HG03139 (cell line): Measurements from ENCODE around the gene TMEM121B.

Source experiments
- ATAC-seq: cut with Tn5 transposase; IDR thresholded peaks from one replicate; pipeline ENCODE4 v1.9.1; 2021; ENCODE audit not compliant: unreplicated experiment

Gene TMEM121B

DNA sequence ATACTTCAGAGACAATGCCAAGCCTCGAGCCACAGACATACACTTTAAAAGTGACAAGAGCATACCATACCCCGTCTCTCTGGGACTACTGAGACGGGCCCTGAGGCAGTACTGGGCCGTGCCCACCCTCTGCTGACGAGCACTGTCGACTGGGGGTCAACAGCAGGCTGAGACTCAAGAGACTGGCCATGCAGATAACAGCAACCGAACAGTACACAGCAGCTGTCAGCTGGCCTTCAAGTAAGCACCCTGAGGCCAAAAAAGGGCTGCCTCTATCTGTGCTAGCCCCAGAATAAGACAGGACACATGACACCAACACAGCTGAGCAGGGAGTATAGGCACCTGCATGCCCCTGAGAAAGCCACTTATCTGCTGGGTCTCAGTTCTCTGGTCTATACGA is 18.9 kb upstream of the TMEM121B start:
- ATAC-seq: no peak

DNA sequence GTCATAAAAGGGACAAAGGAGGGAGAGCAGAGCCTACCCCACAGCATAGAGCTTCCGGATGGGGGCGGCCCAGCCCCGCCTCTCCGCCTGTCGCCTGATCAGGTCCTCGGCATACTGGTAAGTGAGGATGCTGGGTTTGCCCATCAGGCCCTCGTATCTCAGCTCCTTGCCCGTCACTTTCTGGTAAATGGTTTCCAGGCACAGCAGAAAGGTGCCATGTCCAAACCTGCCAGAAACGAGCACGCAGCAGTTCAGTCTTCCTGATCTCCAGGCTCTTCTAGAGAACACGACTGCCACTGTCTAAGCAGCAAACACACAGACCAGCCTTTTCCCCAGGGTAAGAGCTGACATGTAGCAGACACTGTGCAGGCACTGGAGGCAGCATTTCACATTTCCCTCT is 17.4 kb upstream of the TMEM121B start:
- ATAC-seq: no peak

DNA sequence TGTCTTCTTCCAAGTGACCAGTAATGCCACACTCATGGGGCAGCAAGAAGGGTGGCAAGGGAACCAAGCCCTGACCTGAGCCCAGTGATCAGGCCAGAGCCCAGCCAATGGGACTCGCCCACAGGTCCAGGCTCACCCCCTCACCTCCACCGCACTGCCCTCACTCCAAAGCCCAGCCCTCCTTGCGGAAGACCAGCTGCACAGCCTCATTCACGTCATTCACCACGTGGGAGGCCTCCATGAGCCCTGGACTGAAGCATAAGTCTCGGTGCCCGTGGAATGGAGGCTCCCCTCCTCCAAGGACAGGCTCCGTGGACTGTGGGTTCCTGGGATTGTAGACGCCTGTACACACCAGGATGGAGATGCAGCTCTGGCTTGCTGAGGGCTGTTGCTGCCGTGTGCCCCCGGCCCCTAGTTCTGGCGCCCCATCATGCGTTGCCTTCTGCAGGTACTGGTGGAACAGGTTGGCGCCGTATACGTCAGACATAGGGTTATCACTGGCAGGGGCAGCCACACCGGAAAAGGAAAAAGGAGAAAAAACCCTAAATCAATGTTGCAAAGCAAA is 16.8 kb upstream of the TMEM121B start:
- ATAC-seq: no peak

DNA sequence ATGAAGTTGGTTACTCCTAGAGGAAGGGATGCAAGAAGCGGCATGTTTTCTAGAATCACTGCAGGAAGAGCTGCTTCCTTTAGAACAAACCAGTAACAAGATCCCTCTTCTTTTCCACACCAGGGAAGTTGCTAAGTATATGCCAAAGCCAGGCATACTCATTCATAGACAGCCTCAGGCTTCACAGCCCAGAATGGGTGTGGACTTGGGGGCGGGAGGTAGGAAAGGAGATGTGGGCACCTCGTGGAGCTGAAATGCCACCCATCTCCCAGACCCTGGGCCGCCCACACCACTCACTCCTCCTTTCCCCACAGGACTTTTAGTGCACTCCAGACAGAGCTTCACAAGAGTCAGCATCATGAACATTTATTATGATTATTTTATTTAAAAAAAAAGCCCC is 16.0 kb upstream of the TMEM121B start:
- no peak for ATAC-seq

DNA sequence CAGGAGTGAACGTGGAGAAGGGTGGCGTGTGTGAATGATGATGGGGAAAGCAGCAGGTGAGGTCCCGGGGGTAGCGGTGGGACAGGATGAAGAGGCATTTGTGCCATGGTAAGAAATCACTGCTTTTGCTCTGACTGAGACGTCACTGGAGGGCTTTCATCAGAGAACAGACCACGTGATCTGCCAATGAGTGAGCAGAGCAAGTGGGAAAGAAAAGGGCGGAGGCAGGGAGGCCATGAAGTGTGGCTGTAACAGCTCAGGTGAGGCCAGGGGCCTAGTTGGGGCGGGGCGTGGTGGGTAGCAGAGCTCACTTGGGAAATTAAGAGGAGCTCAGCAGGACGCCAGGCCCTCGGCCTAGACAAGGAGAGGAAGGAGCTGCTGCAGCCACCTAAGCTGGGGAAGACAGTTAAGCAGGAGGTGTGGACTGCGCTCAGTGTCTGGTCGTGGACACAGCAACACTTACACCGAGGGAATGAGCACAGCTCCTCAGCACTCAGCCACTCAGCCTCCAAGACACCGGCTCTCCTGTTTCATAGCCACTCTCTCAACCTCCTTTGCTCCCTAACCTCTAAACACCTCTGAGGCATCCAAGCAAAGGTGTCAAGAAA is 14.1 kb upstream of the TMEM121B start:
- ATAC-seq: no peak

DNA sequence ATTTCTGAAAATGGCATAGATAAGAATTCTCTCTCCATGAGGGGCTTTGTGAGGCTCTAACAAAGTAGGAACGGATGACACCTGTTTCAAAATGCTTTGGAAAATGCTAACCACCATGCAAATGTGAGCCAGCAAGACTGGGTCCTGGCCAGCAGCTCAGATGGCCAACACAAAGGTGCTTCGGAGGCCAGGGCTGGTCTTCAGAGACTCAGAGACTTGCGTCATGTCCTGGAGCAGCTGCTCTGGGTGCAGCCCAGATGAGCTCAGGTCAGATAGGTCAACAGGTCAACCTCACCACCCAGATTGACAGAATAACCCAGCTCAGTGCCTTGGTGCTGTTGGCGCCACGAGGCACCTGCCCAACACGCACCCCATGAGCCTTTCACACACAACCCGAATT is 12.0 kb upstream of the TMEM121B start:
- ATAC-seq: no peak

DNA sequence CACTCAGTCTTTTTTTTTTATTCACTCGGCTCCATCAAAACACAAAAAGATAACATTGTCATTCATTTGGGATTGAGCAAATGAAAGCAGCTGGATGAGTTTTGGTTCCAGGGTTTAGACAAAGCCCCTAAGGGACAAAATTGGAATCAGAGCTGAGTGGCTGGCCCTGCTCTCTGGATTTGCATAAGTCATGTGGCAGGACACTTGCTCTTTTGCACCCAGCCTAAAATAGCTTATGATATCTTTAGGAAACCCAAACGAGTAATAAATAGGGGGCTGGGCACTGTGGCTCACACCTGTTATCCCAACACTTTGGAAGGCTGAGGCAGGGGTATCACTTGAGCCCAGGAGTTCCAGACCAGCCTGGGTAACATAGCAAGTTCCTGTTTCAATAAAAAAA is 11.0 kb upstream of the TMEM121B start:
- no peak for ATAC-seq

- no peak for ATAC-seq
Measured at GRCh38 chr22:17131686-17132085, 10.5 kb upstream of the TMEM121B start.

DNA sequence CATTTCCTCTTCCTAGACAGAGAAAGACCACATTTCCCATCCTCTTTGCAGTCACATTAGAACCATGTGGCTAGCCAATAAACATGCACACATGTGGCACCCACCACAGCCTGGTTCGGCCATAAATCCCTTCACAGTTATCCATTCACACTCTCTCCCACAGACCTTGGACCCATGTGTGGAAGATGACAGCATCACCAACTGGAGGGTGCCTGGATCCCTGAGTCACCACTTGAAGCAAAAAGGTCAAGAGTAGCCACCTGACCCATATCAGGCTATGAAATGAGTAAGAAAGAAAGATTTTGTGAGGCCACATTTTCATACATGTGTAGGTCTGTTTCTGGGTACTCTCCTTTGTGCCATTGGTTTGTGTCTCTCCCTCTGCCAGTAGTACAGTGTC is 9.0 kb upstream of the TMEM121B start:
- ATAC-seq: no peak

- no peak for ATAC-seq
Measured at GRCh38 chr22:17120711-17121232, 388 bp downstream of the TMEM121B start.

GRCh38 chr22:17120281-17120680 is 879 bp downstream of the TMEM121B start:
- ATAC-seq: no peak

- ATAC-seq: no peak
Measured at GRCh38 chr22:17119481-17120202, 1.5 kb downstream of the TMEM121B start.

- ATAC-seq: no peak
Measured at GRCh38 chr22:17118342-17118741, 2.8 kb downstream of the TMEM121B start.

DNA sequence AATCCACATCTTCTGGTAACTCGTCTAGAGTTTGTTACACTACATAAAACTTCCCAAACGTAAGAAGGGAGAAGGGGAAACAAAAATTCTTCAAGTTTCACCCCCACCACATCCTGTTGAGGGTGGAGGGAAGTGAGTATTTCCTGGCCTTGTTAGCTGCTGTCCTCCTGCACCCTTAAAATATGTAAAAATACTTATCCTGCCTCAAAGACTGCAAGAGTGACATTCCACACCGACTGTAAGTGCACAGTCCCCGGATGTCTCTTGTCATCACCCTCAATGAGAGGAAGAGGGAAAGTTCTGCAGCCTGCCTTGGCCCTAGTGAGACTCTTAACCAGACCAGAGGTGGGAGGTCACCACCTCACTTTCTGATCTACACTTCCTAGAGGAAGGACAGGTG is 3.3 kb downstream of the TMEM121B start:
- ATAC-seq: peak; percentile 47

DNA sequence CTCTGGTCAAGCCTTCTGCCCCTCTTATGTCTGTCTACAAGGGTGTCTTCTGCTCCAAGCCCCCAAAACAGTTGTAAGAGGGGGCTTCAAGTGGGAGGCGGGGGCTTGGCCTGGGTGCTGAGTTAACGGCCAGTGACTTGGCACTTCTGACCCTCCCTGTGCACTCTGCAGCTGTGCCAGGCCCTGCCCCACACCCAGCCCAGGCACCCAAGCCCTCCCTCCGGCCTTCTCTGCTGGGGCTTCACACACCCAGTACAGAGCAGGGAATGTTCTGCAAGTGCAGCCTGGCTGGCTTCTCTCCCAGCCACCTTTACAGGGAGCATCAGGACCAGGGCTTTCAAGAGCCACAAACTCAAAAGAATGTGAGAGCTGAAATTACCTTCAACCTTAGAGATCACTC is 3.8 kb downstream of the TMEM121B start:
- ATAC-seq: no peak

GRCh38 chr22:17116572-17117330 is 4.4 kb downstream of the TMEM121B start:
- no peak for ATAC-seq

DNA sequence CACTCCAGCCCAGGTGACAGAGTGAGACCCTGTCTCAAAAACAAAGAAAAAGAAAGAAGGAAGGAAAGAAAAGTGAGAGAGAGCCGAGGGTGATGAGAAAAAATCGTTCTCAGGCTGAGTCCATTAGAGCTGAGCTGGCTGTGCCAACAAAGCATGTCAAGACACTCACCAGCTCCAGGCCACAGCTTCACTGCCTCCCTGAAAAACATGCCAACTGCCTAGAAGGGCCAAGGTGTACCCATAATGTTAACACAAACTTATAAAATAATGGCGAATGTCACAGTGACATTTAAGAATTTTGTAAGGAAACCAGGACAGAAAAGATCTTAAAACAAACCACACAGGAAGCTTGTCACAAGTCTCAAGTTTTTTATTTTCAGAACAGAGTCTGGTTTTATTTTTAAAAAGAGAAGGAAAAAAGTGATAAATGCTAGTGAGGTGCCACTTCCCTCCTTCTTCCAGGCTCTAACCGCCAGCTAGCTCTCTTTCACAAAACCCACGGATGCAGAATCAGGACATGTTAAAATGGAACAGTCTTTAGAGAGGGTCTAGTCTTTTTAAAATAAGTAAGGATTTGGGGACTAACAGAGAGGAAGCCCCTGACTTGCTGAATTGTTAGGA is 5.1 kb downstream of the TMEM121B start:
- no peak for ATAC-seq

- ATAC-seq: no peak
Measured at GRCh38 chr22:17115236-17115635, 5.9 kb downstream of the TMEM121B start.

DNA sequence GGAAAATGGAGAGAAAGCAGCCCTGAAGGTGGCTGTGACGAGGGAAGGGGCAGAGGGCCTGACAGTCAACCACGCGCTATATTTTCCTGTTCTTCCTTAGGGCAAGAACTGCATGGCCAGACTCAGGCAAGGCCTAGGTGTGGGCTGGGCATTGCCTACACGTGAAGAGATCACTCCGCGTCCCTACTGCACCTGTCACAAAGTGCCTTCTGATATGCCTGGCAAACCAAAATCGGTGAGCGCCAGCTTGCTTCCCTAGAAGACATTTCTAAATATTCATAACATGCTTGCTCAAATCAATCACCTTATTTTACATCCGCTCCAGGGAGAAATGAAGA is 6.3 kb downstream of the TMEM121B start:
- ATAC-seq: no peak

DNA sequence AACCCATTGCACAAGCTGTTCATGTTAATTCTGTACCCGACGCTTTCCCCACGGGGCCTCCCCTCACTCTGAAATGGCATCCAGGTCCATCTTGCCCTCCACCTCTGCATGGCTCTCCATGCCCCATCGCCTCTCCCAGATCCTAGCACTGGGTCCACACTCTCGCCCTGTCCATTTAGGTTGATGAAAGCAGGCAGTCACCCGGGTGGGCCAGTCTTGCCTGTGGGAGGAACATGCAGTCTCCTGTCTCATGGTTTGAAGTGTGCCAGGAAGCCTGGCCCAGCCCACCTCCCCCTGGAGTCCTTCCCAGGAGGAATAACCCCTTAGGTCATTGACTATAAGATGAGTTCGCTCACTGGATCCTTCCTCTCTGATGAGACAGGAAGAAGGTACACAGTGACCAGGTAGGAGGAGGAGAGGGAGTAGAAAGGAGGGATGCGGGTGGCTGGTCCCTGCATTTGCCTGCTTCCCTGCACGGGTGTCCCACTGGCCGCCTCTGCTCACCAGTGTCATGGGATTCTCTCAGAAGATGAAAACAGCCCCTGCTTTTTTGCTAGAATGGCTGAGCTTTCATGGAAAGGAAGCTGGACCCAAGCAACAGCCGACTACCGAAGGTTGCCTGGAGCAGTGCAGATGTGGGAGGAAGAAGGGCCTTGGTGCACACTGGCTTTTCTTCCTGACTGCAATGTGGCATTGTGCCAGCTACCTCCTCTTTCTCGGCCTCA is 6.8 kb downstream of the TMEM121B start:
- no peak for ATAC-seq

- ATAC-seq: no peak
Measured at GRCh38 chr22:17113600-17113999, 7.6 kb downstream of the TMEM121B start.
